Embryonic facial prominence (tissue), 1 donor: ENCODE results near the gene ZSWIM7.
"Not testable (repeated sequence)": the region's sequence is repeated elsewhere in the genome, so short reads cannot be mapped to it uniquely, and the experiment has no call there.

Source experiments
- DNase-seq: peaks from one replicate; pipeline ENCODE4 v3.0.0-alpha.2; 2016; ENCODE audit errors: extremely low spot score

Gene ZSWIM7

DNA sequence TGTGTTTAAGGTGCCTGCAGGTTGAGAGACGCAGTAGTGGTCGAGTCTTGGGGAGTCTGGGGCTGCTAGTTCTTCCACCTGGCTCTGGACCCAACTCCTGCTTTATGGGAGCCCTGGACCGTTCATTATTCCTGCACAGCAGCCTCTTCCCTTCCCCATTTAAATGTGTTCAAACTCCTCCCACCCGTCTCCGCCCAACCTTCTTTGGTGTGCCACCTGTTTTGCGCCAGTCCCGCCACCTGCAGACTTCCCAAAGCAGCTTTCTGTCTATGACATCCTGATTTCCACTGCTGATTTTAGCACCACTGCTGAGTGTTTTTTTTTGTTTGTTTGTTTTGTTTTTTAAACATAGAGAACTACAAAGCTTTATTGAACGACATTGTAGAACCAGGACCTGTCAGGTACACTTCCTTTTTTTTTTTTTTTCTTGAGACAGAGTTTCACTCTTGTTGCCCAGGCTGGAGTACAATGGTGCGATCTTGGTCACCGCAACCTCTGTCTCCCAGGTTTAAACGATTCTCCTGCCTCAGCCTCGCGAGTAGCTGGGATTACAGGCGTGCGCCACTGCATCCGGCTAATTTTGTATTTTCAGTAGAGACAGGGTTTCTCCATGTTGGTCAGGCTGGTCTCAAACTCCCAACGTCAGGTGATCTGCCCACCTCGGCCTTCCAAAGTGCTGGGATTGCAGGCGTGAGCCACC, 41.7 kb downstream of the ZSWIM7 start:
- no peak for DNase-seq

DNA sequence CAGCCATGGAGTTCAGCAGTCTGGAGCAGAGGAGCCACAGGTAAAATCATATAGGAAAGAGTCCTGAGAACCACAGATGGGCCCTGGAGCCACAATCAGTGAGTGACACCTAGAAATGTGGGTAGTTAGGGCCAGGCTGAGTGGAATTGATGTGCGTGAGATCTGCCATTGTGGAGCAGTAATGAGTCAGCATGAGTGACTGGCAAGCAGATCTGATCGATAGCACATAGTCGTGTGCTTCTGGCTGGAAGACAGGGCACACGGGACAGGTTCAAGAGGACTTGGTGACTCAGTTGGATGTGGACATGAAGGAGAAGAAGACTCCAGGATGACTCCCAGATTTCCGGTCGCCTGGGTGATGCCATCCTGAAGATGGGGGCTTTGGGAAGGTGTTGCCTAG, 42.3 kb downstream of the ZSWIM7 start:
- DNase-seq, result no peak

DNA sequence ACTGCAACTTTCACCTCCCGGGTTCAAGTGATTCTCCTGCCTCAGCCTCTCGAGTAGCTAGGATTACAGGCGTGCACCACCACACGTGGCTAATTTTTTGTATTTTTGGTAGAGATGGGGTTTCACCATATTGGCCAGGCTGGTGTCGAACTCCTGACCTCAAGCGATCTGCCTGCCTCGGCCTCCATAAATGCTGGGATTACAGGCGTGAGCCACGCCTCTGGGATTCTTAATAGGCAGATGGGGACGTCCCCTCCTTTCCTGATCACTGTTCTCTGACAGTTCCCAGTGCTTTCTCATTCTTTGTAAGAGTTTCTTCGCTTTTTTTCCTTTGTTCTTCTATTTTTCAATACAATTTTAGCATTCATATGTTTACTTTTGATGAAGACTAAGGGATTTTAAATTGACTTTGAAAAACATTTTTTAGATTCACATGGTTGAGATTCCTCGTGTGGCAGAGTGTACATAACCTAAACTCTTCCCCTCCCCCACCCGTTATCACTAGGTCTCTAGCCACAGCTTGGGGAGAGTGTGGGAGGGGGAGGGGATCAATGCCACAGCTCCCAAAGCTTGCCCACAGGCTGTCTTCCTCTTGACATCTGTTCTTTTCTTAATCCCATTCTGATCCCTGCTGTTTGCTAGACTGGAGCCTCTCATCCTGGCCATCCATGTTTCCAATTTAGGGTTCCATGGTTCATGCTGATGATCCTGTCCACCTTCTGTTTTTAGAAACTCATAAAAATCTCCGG, 43.5 kb downstream of the ZSWIM7 start:
- no peak for DNase-seq

DNA sequence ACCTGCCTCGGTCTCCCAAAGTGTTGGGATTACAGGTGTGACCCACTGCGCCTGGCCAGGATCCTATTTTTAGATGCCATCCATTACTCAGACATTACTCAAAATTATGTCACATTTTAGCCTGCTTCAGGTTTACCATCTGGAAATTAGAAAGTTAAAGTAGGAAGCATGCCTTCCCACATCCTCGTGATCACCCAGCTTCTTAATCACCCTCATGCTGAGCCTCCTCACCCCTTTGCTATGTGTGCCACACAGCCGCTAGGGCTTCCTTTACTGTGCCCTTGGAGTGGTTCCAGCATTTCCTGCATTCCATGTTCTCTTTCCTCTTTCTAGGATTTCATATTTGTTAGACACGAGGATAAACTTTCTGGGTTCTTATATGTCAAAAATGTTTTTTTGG, 45.3 kb downstream of the ZSWIM7 start:
- DNase-seq, result no peak

DNA sequence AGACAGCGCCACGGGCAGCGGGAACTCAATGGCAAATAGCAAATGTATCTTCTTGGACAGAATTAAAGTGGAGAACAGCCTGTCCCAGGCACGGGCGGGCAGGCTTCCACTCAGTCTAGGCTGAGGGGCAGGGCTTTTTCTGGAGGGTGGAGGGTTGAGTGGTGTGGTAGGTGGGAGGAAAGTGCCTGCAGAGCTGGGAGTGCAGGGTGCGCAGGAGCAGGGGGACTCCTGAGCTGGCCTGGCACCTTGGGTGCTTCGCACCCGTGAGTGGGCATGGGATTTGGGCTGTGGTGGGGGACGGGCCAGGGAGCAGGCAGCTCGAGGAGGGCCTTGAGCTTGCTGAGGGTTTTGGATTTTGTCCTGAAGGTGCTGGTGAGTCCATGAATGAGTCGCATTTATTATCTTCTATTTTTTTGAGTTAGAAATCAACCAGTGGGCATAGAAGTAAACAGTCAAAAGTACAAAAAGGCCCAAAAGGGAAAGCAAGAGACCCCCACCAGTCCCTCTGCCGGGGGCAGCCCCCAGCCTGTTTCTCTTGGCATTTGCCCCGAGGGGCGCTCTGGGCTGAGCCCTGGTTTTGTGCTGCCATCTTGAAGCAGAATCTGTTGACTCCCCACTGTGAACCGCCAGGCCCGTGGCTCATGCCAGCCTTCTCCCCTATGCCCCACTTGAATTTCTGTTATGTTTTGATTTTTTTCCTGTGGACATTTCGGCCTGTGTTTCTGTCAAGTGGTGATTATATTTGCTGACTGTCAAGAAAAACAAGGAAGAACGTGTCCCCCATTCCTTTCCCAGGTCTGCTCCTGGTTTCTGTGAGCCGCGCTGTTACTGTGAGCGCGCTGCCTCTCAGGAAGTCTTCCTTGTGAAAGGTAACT, 46.4 kb downstream of the ZSWIM7 start:
- DNase-seq, result no peak

DNA sequence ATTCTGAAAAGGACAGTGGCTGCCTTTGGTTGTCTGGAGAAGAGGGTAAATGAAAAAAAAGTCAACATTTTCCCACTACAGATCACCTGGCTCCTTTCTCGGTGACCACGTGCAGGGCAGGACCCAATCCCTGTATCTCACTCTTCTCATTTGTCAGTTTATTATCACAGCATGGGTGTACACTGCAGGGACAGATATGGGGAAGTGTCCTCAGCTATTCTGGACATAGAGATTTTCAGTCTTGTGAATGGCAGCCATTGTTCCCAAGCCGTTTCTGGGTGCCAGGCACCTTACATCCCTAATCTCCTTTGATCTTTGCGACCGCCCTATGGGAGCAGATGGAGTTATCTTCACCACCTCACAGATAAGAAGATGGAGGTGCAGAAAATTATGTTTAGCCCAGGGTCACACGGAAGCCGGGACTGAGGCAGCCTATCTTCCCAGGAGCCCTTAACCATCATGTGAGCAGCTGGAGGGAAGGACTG, 47.4 kb downstream of the ZSWIM7 start:
- no peak for DNase-seq

DNA sequence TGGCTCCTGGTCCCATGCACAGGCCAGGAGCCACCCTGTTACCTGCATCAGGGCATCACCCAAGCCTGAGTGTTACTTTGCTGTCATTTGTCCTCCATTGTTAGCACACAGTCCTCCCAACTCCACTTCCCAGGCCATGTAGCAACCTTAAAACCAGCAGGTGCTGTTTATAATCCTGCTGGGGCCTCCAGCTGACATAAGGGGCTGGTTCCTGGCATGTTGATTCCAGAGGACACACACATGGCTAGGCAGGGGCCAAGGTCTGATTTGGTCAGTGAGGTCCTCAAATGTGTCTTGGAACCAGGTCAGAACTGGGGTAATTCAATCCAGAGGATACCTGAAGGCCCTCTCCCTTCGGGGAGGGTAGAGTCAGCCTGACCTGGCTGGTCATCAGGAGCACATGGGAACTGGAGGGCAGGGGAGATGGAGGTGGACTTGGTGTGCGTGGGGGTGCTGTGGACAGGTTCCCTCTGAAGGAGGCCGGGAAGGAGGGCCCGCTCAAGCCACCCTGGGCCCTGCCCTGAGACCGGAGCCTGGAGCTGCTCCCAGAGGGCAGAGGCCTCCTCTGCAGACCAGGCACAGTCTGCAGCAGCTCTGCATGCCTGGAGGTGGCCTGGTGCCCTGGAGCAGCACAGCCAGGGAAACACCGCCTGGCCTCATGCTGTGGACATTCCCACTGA, 48.0 kb downstream of the ZSWIM7 start:
- no peak for DNase-seq

DNA sequence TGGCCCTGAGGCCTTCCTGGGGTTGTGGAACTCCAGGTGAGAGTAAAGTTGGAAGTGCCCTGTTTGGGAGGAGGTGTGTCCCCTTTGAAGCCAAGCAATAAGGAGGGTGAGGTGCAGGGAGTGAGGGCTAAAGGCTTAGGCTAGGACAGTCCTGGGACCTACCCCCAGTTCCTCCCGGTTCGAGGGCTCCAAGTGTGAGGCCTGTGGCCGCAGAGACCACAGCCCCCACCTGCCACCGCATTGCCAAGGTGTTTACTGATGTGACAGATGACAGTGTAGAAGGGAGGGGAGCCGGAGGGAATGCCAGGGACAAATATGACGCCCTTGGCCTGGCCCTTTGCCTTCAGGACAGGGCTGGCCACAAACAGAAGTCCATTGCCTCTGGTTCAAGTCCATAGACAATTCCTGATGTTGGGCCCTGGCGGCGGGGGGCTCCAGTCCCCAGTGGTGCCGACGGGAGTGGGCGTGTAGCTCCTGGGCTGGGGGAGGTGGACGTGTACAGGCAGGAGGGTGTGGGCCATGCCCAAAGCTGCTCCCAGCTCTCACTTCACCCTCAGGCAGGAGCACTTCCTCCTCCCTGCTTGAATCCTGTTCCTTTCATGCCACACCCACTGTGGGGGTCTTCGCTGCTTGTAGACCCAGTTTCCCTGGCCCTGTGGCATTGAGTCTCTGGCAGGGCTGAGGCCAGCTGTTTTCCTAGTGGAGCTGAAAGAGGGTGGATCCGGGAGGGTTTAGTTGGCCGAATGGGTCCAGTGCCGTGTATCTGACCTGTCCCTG, 51.3 kb downstream of the ZSWIM7 start:
- DNase-seq, result no peak

DNA sequence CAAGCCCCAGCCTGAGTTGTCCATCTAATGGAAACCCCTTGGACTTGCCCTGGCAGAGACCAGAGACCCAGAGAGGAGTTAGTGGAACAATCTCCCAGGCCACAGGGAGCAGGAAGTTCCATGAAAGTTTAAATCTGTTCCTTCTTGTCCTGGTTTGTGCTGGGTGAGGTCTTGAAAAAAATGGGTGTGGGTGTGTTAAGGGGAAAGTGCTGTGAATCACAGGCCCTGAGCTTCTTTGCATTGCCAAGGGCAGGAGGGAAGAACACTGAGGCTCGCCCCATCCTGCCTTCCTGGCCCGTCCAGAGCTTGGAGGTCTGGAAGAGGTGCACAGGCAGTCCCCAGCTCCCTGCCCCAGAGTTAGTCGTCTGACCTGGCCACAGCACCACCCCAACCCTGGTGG, 52.2 kb downstream of the ZSWIM7 start:
- no peak for DNase-seq

DNA sequence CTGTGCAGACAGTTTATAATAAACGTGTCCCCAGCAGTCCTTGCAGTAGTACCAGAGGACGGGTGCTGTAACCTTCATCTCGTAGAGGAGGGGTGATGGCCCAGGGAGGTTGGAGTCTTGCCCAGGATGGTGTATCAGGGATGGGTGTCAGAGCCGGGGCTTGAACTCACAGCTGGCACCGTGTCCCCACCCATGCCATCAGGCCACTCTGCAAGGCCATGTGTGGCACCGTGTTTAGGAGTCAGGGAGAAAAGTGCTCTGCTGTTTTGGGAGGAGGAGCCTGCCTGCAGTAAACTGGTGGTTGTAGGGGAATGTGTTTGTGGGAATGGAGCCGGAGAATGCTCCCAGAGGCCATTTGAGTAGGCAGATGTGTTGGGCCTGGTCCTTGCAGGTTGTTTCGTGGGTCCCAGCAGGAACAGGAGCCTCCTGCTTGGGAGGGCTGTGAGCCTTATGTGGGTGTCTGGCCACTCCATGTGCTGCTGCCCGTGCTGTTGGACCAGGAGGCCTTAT, 52.8 kb downstream of the ZSWIM7 start:
- DNase-seq, result no peak

DNA sequence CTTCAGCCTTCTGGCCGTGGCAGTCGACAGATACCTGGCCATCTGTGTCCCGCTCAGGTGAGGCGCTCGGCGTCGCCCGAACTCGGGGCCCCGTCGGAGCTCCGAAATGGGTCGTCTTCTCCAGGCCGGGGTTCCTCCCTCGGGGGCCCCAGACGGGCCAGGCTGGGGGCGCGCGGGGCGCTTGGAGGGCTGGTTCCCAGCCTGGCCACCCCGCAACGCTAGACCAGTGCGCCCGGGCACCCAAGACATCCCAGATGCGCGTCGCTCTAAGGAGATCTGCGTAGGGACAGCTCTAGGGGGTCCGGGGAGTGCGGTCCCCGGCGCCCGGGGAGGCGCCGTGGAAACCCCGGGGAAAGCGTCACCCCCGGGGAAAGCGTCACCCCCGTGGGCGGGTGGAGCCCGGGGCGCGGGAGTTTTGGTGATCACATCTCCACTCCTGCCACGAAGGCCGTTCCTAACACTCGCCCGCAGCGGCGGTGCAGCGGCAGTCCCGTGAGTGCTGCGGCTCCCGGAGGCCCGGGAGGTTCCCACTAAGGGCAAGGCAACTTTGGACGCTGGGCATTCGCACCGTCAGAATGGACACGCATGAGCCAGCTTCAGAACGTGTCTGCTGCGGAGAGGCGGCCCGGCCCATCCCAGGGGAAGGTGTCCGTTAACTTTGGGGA, 53.8 kb downstream of the ZSWIM7 start:
- no peak for DNase-seq

DNA sequence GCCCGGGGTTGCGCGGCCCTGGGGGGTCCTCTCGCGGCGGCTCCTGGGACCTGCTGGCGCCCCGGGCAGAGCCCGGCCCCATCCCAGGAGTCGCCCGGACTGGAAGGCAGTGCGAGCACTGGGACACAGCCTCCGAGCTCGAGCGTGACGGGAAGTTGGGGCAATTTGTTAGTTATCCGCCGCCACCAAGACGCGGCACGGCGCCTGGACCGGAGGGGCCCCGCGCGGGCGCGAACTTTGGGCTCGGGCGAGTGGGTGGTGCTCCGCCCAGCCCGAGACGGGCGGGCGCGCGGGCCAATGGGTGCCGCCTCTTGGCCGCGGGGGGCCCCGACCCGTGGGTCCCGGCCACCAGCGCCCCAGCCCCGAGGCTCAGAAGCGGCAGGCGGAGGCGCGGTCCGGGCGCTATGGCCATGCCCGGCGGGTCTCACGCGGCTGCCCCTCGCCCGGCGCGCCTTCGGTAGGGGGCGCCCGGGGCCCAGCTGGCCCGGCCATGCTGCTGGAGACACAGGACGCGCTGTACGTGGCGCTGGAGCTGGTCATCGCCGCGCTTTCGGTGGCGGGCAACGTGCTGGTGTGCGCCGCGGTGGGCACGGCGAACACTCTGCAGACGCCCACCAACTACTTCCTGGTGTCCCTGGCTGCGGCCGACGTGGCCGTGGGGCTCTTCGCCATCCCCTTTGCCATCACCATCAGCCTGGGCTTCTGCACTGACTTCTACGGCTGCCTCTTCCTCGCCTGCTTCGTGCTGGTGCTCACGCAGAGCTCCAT, 54.6 kb downstream of the ZSWIM7 start, which contains the start of gene ADORA2B:
ADORA2B (plus strand) TSS at position 372 of the 768 bp plus-strand sequence; CDS start at position 491, 119 bp downstream.
- DNase-seq, result no peak

DNA sequence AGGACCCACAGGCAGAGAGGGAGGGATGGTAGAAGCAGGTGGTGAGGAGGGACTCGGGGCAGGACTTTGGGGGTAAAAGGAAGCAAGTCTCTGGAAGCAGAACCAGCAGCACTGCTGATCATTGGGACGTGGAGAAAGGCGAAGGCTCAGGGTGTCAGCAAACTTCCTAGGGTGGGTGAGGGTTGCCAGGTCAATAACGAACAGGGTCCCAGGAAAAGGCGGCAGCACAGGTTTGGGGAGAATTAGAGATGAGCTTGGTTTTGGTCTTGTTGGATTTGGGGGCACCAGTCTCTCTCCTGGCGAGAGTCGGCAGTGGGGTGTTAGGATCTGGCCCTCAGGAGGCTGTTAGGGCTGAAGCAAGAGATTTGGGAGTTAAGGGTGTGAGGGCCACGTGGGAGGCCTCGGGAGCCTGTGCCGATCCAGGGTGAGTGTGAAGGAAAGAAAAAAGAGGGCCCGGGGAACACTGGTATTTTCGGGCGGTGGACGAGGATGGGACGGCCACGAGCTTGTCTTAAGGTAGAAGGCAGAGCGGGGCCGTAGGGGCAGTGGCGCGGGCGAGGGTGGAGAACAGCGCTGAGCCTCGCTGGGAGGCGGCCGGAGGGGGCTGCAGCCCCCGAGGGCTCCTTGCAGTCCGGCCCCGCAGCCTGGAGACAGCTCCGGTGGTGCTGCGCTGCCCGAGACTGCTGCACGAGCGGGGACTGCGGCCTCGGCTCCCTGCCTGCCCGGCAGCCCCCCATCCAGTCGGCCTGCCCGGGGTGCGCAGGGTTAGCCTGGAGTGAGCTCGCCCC, 55.3 kb downstream of the ZSWIM7 start:
- DNase-seq, result no peak

DNA sequence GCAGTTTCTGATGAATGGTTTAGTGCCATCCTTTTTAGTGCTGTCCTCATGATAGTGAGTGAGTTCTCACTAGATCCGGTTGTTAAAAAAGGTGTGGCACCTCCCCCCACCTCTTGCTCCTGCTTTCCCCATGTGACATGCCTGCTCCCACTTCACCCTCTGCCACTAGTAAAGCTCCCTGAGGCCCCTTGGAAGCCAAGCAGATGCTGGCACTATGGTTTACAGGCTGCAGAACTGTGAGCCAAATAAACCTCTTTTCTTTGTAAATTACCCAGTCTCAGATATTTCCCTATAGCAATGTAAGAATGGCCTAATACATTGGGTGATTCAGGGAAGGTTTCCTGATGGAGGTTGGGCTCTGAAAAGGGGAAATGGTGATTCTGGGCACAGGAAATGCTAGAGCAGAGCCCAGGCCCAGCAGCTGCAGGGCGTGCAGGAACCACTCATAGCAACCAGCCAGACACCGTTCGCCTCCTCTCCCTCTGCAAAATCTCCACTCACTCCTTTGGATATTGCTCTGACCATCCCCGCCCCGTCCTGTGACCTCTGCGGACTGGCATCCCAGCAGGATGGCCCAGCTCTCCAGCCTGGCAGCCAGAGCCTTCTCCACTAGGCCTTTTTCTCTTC, 57.2 kb downstream of the ZSWIM7 start:
- no peak for DNase-seq

DNA sequence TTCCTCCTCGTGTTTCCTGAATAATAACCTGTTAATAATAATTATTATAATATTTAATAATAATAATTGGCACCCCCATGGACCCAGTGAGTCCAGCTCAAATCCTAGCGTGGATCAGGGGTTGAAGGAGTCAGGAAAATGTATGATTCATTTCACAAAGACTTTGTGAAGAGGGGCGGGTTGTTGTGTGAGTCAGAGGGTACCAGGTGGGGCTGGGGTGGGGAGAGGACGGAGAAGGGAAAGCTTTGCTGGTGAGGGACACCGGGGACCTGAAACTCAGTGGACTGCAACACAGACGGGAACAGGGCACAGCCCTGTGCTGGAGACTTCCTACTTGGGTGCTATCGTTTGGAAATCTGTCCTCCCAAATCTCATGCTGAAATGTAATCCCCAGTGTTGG, 57.7 kb downstream of the ZSWIM7 start:
- no peak for DNase-seq

DNA sequence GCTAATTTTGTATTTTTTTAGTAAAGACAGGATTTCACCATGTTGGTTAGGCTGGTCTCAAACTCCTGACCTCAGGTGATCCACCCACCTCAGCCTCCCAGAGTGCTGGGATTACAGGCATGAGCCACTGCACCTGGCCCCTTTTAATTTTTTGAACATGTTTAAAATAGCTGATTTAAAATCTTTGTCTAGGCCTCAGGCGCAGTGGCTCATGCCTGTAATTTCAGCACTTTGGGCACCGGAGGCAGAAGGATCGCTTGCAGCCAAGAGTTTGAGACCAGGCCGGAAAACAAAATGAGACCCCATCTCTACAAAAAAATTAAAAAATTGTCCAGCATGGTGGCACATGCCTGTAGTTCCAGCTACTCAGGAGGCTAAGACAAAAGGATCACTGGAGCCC, 63.0 kb downstream of the ZSWIM7 start:
- DNase-seq, result not testable (repeated sequence)

DNA sequence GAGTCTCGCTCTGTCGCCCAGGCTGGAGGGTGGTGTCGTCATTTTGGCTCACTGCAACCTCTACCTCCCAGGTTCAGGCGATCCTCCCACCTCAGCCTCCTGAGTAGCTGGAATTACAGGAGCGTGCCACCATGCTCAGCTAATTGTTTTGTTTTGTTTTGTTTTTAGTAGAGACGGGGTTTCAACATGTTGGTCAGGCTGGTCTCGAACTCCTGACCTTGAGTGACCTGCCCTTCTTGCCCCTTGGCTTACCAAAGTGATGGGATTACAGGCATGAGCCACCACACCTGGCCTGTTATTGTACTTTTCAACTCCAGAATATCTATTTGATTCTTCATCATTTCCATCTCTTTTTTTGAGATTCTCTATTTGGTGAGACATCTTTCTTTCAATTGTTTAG, 63.6 kb downstream of the ZSWIM7 start:
- no peak for DNase-seq

DNA sequence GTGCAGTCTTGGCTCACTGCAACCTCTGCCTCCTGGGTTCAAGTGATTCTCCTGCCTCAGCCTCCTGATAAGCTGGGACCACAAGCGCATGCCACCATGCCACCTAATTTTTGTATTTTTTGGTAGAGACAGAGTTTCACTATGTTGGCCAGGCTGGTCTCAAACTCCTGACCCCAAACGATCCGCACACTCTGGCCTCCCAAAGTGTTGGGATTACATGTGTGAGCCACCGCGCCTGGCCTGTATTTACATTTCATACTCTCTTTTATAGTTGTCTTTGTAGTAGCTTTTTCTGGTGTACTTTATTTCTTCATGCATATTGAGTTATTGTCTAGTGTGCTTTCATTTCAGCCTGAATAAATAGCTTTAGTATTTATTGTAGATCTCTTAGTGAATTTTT, 64.6 kb downstream of the ZSWIM7 start:
- DNase-seq, result no peak
